PC-9 (cell line): Measurements from ENCODE around the gene EFCAB11.

ENCODE experiments used
- EZH2 ChIP-seq: fragments of 200-600 bp; sonication (generic); IDR thresholded peaks from 2 replicates; pipeline ENCODE4 v1.8.0; 2017; ENCODE audit warnings: antibody characterized with exemption, low read depth
- TF ChIP-seq, protein P1 (sequence below): fragments of 200-600 bp; sonication (generic); conservative IDR thresholded peaks from 2 replicates; pipeline ENCODE4 v1.6.1; 2017; ENCODE audit warnings: mixed run types, antibody characterized with exemption, mild to moderate bottlenecking, moderate library complexity

DNA sequence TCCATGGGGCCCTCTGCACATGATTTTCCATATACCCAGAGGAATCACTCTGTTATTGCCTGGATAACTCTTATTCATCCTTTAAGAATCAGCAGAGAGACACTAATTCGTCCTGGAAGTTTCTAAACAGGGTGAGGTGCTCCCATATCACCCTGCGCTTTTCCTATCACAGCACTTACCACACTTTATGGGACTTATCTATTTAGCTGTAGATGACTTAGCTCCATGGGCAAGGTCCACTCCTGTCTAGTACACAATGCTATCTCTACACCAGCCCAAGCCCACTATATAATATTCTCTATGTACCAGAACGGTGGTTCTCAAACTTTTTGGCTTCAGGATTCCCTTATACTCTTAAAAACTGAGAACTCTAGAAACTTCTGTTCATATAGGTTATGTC is 111.7 kb downstream of the EFCAB11 start:
- TF ChIP-seq, protein P1, sequence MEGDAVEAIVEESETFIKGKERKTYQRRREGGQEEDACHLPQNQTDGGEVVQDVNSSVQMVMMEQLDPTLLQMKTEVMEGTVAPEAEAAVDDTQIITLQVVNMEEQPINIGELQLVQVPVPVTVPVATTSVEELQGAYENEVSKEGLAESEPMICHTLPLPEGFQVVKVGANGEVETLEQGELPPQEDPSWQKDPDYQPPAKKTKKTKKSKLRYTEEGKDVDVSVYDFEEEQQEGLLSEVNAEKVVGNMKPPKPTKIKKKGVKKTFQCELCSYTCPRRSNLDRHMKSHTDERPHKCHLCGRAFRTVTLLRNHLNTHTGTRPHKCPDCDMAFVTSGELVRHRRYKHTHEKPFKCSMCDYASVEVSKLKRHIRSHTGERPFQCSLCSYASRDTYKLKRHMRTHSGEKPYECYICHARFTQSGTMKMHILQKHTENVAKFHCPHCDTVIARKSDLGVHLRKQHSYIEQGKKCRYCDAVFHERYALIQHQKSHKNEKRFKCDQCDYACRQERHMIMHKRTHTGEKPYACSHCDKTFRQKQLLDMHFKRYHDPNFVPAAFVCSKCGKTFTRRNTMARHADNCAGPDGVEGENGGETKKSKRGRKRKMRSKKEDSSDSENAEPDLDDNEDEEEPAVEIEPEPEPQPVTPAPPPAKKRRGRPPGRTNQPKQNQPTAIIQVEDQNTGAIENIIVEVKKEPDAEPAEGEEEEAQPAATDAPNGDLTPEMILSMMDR = no peak
- no peak for TF ChIP-seq EZH2
